Effector memory CD8-positive, alpha-beta T cell (primary cell): ENCODE measurements around the gene GPRIN3.

Experiments
- ATAC-seq: fragments of 150-1000 bp; cut with Tn5 transposase; replicated peaks from 2 replicates; pipeline ENCODE4 v1.10.0; 2021; ENCODE audit warnings: mild to moderate bottlenecking, moderate library complexity
- DNase-seq, 3 experiments: peaks; one replicate each; pipeline ENCODE4 v3.0.0; 2021
- H3K27ac Mint-ChIP-seq, 2 donors: one replicate each; pipeline ENCODE4 v1.8.0; 2022; ENCODE audit warnings: mild to moderate bottlenecking in 2 of 2, mixed read lengths in 2 of 2, moderate library complexity in 2 of 2
- H3K27me3 Mint-ChIP-seq, 2 donors: one replicate each; pipeline ENCODE4 v1.8.0; 2022; ENCODE audit warnings: mixed read lengths in 2 of 2
- H3K36me3 Mint-ChIP-seq: one replicate; pipeline ENCODE4 v1.8.0; 2022; ENCODE audit warnings: mild to moderate bottlenecking, moderate library complexity, mixed read lengths; ENCODE audit not compliant: insufficient read depth
- H3K4me1 Mint-ChIP-seq, 2 donors: one replicate each; pipeline ENCODE4 v1.8.0; 2022; ENCODE audit warnings: low read depth in 2 of 2, mixed read lengths in 2 of 2
- H3K4me3 Mint-ChIP-seq, 2 donors: one replicate each; pipeline ENCODE4 v1.8.0; 2022; ENCODE audit warnings: mild to moderate bottlenecking in 2 of 2, mixed read lengths in 2 of 2, moderate library complexity in 2 of 2
- H3K9me3 Mint-ChIP-seq, 2 donors: one replicate each; pipeline ENCODE4 v1.8.0; 2022; ENCODE audit warnings: mixed read lengths in 2 of 2
- total RNA-seq, 9 experiments: gene quantifications; one replicate each; lab custom pipeline; 2026; lab: John Stamatoyannopoulos, UW

The GPRIN3 gene
- 54.1 to 268 (median 165) reads per million in 9 experiments for total RNA-seq

DNA sequence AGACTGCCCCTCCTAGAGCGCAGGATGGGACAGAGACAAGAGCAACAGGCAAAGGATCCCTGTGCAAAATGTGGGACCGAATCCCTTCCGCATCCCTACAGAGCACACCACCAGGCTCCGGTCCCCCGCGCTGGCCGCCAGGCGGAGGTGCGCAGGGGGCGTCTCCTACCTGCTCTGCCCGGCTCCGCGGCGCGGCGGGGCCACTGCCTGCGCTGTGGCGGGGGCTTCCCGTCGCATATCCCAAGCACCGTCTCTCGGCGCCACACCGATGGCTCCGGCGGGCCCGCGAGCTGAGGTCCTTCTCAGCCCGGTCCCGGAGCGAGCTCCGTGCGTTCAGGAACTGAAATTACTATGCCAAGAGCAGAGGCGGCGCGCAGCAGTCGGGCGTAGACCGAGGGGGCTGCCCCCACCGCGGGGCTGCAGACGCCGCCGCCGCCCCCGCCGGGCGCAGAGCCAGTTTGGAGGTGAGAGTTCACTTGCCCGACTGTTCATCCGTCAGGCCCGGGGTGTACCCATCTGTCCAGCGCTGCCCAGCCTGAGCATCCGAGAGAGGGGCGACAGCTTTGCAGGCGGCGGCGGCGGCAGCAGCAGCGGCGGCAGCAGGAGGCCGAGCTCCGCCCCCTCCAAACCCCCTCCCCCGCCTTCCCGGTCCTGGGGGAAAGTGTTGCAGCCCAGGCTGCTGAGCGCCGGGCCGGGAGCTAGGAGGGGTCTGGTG is at the start of gene GPRIN3:
GPRIN3 (minus strand) TSS at position 355 of the 715 bp plus-strand sequence. CDS start 57,690 bp downstream, outside the sequence.
- DNase-seq, result peak; percentile 62 to 70 (median 69)
- Mint-ChIP-seq H3K27me3 (no peaks in the 10 kb centered on the region), H3K27ac (peak within 1 kb of the TSS; percentile 84 to 98)

DNA sequence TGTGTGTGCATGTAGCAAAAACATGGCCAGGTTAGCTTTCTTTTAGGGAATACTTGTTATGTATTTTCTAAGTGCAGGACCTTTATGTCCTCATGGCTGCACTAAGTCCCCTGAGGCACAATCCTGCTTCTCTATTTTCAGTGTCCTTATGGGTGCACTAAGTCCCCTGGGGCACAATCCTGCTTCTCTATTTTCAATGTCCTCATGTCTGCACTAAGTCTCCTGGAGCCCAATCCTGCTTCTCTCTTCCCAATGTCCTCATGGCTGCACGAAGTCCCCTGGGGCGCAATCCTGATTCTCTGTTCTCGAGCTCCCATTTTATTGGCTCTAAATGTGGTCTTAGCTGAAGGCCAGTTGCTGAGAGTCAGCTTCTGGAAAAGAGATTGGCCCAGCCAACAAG is 49.7 kb upstream of the GPRIN3 start:
- Mint-ChIP-seq H3K27me3 (peaks cover 0 to 4% of the 10 kb centered on the region in 2 donors), H3K4me1 (no peaks in the 10 kb centered on the region), H3K27ac (no peak overlapping the region), H3K9me3 (no peaks in the 10 kb centered on the region), H3K4me3 (no peak overlapping the region), H3K36me3 (no peaks in the 10 kb centered on the region)
- no peak for ATAC-seq
- no peak for DNase-seq

More for the DNA sequence above, at the start of gene GPRIN3:
- Mint-ChIP-seq H3K9me3 (no peaks in the 10 kb centered on the region), H3K4me3 (peak within 1 kb of the TSS; percentile 85 to 91), H3K36me3 (peaks cover 36% of the 10 kb centered on the region), H3K4me1 (peaks cover 31 to 47% of the 10 kb centered on the region in 2 donors)
- peak; percentile 68 for ATAC-seq

DNA sequence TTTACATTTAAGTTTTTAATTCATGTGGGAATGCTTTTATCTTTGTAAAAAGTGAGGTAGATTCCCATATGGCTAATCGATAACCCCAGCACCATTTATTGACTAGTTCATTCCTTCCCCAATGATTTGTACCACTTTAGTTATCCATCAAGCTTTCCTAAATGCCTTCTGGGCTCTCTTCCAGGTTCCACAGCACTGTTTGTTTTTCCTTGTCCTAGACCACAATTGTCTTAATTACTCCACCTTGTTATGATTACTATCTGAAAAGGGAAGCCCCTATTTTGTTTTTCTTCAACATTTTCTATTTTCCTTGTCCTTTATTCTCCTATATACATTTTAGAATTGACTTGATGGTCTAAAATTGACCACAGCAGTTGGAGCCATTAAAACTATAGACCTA is 48.5 kb upstream of the GPRIN3 start:
- Mint-ChIP-seq H3K4me3 (no peak overlapping the region), H3K4me1 (no peaks in the 10 kb centered on the region), H3K27ac (no peak overlapping the region)

GRCh38 chr4:89353514-89353913 is 45.9 kb upstream of the GPRIN3 start:
- Mint-ChIP-seq H3K9me3 (no peaks in the 10 kb centered on the region), H3K27me3 (no peaks in the 10 kb centered on the region), H3K4me3 (no peak overlapping the region), H3K4me1 (no peaks in the 10 kb centered on the region), H3K27ac (no peak overlapping the region), H3K36me3 (no peaks in the 10 kb centered on the region)
- DNase-seq (no peak), ATAC-seq (no peak)

More for the DNA sequence above, 48.5 kb upstream of the GPRIN3 start:
- peaks cover 0 to 2% of the 10 kb centered on the region in 2 donors for H3K27me3 Mint-ChIP-seq
- no peaks in the 10 kb centered on the region for H3K36me3 Mint-ChIP-seq
- no peaks in the 10 kb centered on the region for H3K9me3 Mint-ChIP-seq
- no peak for DNase-seq
- ATAC-seq, result no peak

DNA sequence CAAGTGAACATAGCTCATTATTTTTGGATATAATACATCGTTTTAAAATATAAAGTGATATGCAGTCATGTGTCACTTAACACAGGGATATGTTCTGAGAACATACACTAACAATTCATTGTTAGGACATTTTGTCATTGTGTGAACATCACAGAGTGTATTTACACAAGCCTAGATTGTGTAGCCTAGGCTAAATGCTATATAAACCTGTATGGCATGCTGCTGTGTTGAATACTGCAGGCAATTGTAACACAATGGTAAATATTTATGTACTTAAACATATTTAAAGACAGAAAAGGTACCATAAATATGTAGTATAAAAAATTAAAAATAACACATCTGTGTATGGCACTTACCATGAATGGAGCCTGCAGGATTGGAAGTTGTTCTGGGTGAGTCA is 44.9 kb upstream of the GPRIN3 start:
- no peak for DNase-seq
- Mint-ChIP-seq H3K27me3 (no peaks in the 10 kb centered on the region), H3K36me3 (no peaks in the 10 kb centered on the region), H3K4me3 (no peak overlapping the region), H3K9me3 (peaks cover 0 to 5% of the 10 kb centered on the region in 2 donors), H3K4me1 (no peaks in the 10 kb centered on the region), H3K27ac (no peak overlapping the region)
- ATAC-seq, result no peak

DNA sequence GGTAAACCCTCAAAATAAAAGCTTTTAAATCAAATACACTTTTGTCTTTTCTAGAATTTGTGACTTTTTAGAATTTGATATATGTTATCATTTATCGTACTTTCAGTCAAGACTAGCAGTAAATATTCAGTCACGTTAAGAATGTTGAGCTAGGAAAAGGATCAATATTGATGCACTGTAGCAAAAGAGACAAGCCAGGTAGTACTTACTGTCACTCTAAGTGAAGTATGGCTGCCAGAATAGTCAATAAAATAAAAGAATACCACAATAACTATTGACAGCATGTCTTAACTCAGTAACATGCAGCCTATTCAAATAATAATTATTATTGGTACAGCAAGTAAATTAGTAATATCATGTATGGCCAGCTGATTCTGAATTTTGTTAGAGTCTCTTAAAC is 43.6 kb upstream of the GPRIN3 start:
- Mint-ChIP-seq H3K27me3 (no peaks in the 10 kb centered on the region), H3K4me3 (no peak overlapping the region), H3K27ac (no peak overlapping the region)

GRCh38 chr4:89347363-89348025 is 39.9 kb upstream of the GPRIN3 start:
- Mint-ChIP-seq H3K4me3 (no peak overlapping the region), H3K9me3 (peaks cover 0 to 12% of the 10 kb centered on the region in 2 donors), H3K36me3 (no peaks in the 10 kb centered on the region), H3K4me1 (no peaks in the 10 kb centered on the region), H3K27me3 (no peaks in the 10 kb centered on the region), H3K27ac (peak overlapping the region in 1 of 2 donors; percentile 11)
- DNase-seq, result no peak
- no peak for ATAC-seq

More for the DNA sequence above, 43.6 kb upstream of the GPRIN3 start:
- Mint-ChIP-seq H3K9me3 (peaks cover 0 to 12% of the 10 kb centered on the region in 2 donors), H3K4me1 (no peaks in the 10 kb centered on the region), H3K36me3 (no peaks in the 10 kb centered on the region)
- DNase-seq (no peak), ATAC-seq (no peak)

DNA sequence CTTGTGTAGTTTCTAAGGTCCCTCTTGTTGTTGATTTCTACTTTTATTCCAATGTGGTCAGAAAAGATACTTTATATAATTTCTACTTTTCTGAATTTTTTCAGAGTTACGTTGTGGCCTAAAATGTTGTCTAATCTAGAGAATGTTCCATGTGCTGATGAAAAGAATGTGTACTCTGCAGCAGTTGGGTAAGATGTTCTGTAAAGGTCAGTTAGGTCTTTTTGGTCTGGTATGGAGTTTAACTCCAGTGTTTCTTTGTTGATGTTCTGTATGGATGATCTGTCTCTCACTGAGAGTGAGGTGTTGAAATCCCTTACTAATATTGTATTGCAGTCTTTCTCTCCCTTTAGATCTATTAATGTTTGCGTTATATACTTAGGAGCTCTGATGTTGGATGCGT is 37.0 kb upstream of the GPRIN3 start:
- H3K4me3 Mint-ChIP-seq, result no peak overlapping the region
- ATAC-seq (no peak), DNase-seq (no peak)
- H3K9me3 Mint-ChIP-seq, result peaks cover 0 to 12% of the 10 kb centered on the region in 2 donors
- H3K27ac Mint-ChIP-seq, result no peak overlapping the region
- no peaks in the 10 kb centered on the region for H3K4me1 Mint-ChIP-seq
- no peaks in the 10 kb centered on the region for H3K27me3 Mint-ChIP-seq
- no peaks in the 10 kb centered on the region for H3K36me3 Mint-ChIP-seq

- H3K9me3 Mint-ChIP-seq, result no peaks in the 10 kb centered on the region
- no peak overlapping the region for H3K4me3 Mint-ChIP-seq
- ATAC-seq (no peak), DNase-seq (no peak)
- no peaks in the 10 kb centered on the region for H3K4me1 Mint-ChIP-seq
- H3K36me3 Mint-ChIP-seq, result no peaks in the 10 kb centered on the region
- H3K27me3 Mint-ChIP-seq, result no peaks in the 10 kb centered on the region
- H3K27ac Mint-ChIP-seq, result no peak overlapping the region
Observed at GRCh38 chr4:89338206-89338605, 30.6 kb upstream of the GPRIN3 start.

DNA sequence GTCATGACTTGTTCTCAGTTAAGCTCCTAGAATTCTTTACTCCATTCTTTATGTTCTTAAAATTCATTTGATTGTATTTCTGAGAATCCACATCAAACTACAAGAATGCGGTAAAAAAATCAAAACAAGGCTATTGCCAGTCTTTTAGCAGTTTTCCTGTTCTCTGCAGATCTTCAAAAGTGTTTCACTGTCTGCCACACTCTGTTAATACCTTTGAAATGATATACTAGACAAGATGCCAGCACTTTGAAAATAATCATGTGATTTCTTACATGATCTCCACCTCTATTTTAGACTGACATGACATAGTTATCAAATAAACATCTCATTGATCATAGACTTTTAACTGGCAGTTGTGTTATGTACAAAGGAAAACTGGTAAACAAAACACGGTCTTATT is 30.1 kb upstream of the GPRIN3 start:
- DNase-seq (no peak), ATAC-seq (no peak)
- no peaks in the 10 kb centered on the region for H3K4me1 Mint-ChIP-seq
- no peaks in the 10 kb centered on the region for H3K9me3 Mint-ChIP-seq
- no peak overlapping the region for H3K4me3 Mint-ChIP-seq
- no peaks in the 10 kb centered on the region for H3K27me3 Mint-ChIP-seq
- no peak overlapping the region for H3K27ac Mint-ChIP-seq
- H3K36me3 Mint-ChIP-seq, result no peaks in the 10 kb centered on the region

- no peak overlapping the region for H3K27ac Mint-ChIP-seq
- no peaks in the 10 kb centered on the region for H3K27me3 Mint-ChIP-seq
- no peak for DNase-seq
- H3K4me1 Mint-ChIP-seq, result no peaks in the 10 kb centered on the region
- no peak for ATAC-seq
- no peak overlapping the region for H3K4me3 Mint-ChIP-seq
- no peaks in the 10 kb centered on the region for H3K36me3 Mint-ChIP-seq
- no peaks in the 10 kb centered on the region for H3K9me3 Mint-ChIP-seq
Observed at GRCh38 chr4:89336818-89337420, 29.3 kb upstream of the GPRIN3 start.

- ATAC-seq (no peak), DNase-seq (no peak)
- H3K9me3 Mint-ChIP-seq, result no peaks in the 10 kb centered on the region
- no peak overlapping the region for H3K4me3 Mint-ChIP-seq
- H3K36me3 Mint-ChIP-seq, result no peaks in the 10 kb centered on the region
- no peak overlapping the region for H3K27ac Mint-ChIP-seq
- no peaks in the 10 kb centered on the region for H3K27me3 Mint-ChIP-seq
- H3K4me1 Mint-ChIP-seq, result no peaks in the 10 kb centered on the region
Observed at GRCh38 chr4:89334830-89335229, 27.2 kb upstream of the GPRIN3 start.

GRCh38 chr4:89334311-89334710 is 26.7 kb upstream of the GPRIN3 start:
- Mint-ChIP-seq H3K4me3 (no peak overlapping the region), H3K9me3 (no peaks in the 10 kb centered on the region), H3K4me1 (no peaks in the 10 kb centered on the region), H3K27ac (no peak overlapping the region), H3K27me3 (no peaks in the 10 kb centered on the region), H3K36me3 (no peaks in the 10 kb centered on the region)
- ATAC-seq, result no peak
- DNase-seq, result no peak
